ENCODE results near the gene HEMGN. TPM values are rescaled to one million over a fixed set of nuclear protein-coding genes. Genes with fewer than 3 reads are reported as not detected.

The HEMGN gene
- total RNA-seq, 1 experiment from 2014 or later: not detected

DNA sequence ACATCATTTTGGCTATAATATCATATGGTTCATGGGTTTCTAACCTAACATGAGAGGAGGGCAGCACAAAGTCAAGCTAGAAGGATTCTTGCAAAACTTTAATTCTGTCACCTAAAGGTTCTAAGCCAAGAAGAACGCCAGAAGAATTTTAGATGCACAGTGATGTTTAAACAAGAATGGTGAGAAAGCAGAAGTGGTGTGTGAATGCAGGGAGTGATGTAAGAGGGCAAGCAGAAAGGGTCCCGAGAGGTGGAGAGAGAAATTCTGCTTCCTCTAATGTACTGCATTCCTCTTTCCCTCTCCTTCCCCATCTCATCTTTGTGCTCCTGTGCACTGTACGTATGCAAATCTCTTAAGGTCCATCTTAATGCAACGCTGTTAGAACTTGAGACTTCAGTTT is 13.6 kb downstream of the HEMGN start:
- no peaks in the 10 kb centered on the region; the same call in 1 of the 2 replicates for H3K4me1 ChIP-seq
- no peaks in the 10 kb centered on the region for H3K27me3 ChIP-seq (replicated peaks; ENCODE audit: control insufficient read depth, insufficient read depth, low read length)
- H3K36me3 Mint-ChIP-seq (ENCODE audit: insufficient read depth, unreplicated experiment): peaks cover 13% of the 10 kb centered on the region
- BruUV-seq (replicated peaks): no TSS peak
- no peak overlapping the region for H3K4me3 Mint-ChIP-seq (ENCODE audit: unreplicated experiment)
- H3K4me1 Mint-ChIP-seq (ENCODE audit: low read depth, unreplicated experiment): peaks cover 17% of the 10 kb centered on the region
- no peak overlapping the region for H3K27ac Mint-ChIP-seq (ENCODE audit: unreplicated experiment)
- no peaks in the 10 kb centered on the region for H3K36me3 ChIP-seq (ENCODE audit: control insufficient read depth, insufficient read depth, low read length)
- ChIA-PET CTCF (interaction anchor here (2.5 kb wide), 1 partner anchor 110 kb away, joined by 16 read pairs; no protein-coding TSS in a partner anchor), POLR2A (no interaction called here)
- H3K4me3 ChIP-seq (ENCODE audit: low read depth, low read length): no peak overlapping the region
- no peaks in the 10 kb centered on the region for H3K9me3 ChIP-seq
- peaks cover 5% of the 10 kb centered on the region for H3K27me3 Mint-ChIP-seq (ENCODE audit: insufficient read depth, unreplicated experiment)
- intact Hi-C loops (cut with micrococcal nuclease; ENCODE audit: unreplicated experiment): loop anchor here (5.0 kb wide), 1 partner anchor 338 kb away; no protein-coding TSS in a partner anchor
- TF ChIP-seq CTCF (IDR thresholded peaks at IDR 0.05; ENCODE audit: insufficient read depth in 1 of 2, low read depth in 1 of 2, low read length in 1 of 2, severe bottlenecking in 1 of 2, unreplicated experiment in 1 of 2): no peak
- no peaks in the 10 kb centered on the region for H3K9me3 Mint-ChIP-seq (ENCODE audit: unreplicated experiment)
- no peak for DNase-seq

DNA sequence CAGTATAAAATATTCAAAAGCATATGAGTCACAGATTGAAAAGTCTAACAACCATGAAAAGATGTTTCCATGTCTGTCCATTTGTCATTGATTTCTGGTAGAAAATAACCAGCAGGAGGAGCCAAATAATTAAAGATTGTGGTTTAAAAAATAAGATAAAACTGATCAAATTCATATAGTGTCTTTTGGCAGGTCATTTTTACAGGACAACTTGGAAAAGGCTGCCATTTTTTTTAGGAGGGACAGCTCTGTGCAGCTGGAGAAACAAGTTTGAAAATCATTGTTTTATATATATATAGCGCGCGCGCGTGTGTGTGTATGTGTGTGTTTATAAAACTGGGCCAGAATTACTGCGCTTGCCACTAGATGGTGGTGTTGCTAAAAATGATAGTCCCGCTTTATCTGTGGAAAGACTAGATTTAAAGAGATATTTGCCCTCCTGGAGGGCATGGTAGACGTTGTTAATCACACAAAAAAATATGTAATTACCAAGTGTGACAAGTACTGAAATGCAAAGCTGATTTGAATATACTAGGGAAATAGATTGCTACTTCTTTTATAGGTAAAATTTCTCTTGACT is 14.4 kb downstream of the HEMGN start:
- TF ChIP-seq CTCF (IDR thresholded peaks at IDR 0.05; ENCODE audit: insufficient read depth in 1 of 2, low read depth in 1 of 2, low read length in 1 of 2, severe bottlenecking in 1 of 2, unreplicated experiment in 1 of 2): peak; percentile 66 to 81
- peaks cover 2% of the 10 kb centered on the region for H3K27me3 Mint-ChIP-seq (ENCODE audit: insufficient read depth, unreplicated experiment)
- peaks cover 13% of the 10 kb centered on the region for H3K36me3 Mint-ChIP-seq (ENCODE audit: insufficient read depth, unreplicated experiment)
- Histone ChIP-seq H3K9me3 (no peaks in the 10 kb centered on the region), H3K4me1 (no peaks in the 10 kb centered on the region; the same call in 1 of the 2 replicates), H3K4me3 (ENCODE audit: low read depth, low read length) (peak overlapping the region; percentile 16), H3K36me3 (ENCODE audit: control insufficient read depth, insufficient read depth, low read length) (no peaks in the 10 kb centered on the region), H3K27me3 (replicated peaks; ENCODE audit: control insufficient read depth, insufficient read depth, low read length) (no peaks in the 10 kb centered on the region)
- peak; percentile 74 to 77 for DNase-seq
- peaks cover 17% of the 10 kb centered on the region for H3K4me1 Mint-ChIP-seq (ENCODE audit: low read depth, unreplicated experiment)
- ChIA-PET CTCF (interaction anchor here (1.0 to 2.6 kb wide), 4 partner anchors 33 to 133 kb away, joined by 3 to 18 read pairs (median 13); partner anchors contain the start of genes ANP32B and NANS), POLR2A (interaction anchor here (0.5 to 3.2 kb wide), 2 partner anchors 14 to 133 kb away, joined by 3 to 15 read pairs; partner anchors contain the start of genes HEMGN and NANS)
- peak overlapping the region; percentile 96 for H3K27ac Mint-ChIP-seq (ENCODE audit: unreplicated experiment)
- intact Hi-C loops (cut with micrococcal nuclease; ENCODE audit: unreplicated experiment): loop anchor here (1.0 to 5.0 kb wide), 3 partner anchors 31 to 339 kb away; no protein-coding TSS in a partner anchor
- BruUV-seq (replicated peaks): no TSS peak
- no peaks in the 10 kb centered on the region for H3K9me3 Mint-ChIP-seq (ENCODE audit: unreplicated experiment)
- H3K4me3 Mint-ChIP-seq (ENCODE audit: unreplicated experiment): peak overlapping the region; percentile 85

- intact Hi-C loops (cut with micrococcal nuclease; ENCODE audit: unreplicated experiment): loop anchor here (1.0 to 5.0 kb wide), 2 partner anchors 61 to 340 kb away; partner anchors contain the start of gene ANP32B
- Mint-ChIP-seq H3K9me3 (ENCODE audit: unreplicated experiment) (no peaks in the 10 kb centered on the region), H3K27ac (ENCODE audit: unreplicated experiment) (peak within 1 kb of the TSS; percentile 96), H3K4me3 (ENCODE audit: unreplicated experiment) (peak within 1 kb of the TSS; percentile 85), H3K36me3 (ENCODE audit: insufficient read depth, unreplicated experiment) (peaks cover 13% of the 10 kb centered on the region), H3K27me3 (ENCODE audit: insufficient read depth, unreplicated experiment) (peaks cover 2% of the 10 kb centered on the region), H3K4me1 (ENCODE audit: low read depth, unreplicated experiment) (peaks cover 17% of the 10 kb centered on the region)
- no peaks in the 10 kb centered on the region; the same call in 1 of the 2 replicates for H3K4me1 ChIP-seq
- H3K4me3 ChIP-seq (ENCODE audit: low read depth, low read length): peak within 1 kb of the TSS; percentile 49
- no peaks in the 10 kb centered on the region for H3K27me3 ChIP-seq (replicated peaks; ENCODE audit: control insufficient read depth, insufficient read depth, low read length)
- no TSS peak for BruUV-seq (replicated peaks)
- H3K9me3 ChIP-seq: no peaks in the 10 kb centered on the region
- ChIA-PET CTCF (interaction anchor here (0.5 to 2.6 kb wide), 19 partner anchors 13 to 329 kb away, joined by 3 to 18 read pairs (median 3); partner anchors contain the start of genes ANP32B, NANS and TRIM14), POLR2A (interaction anchor here (0.5 to 3.2 kb wide), 20 partner anchors 15 to 1354 kb away, joined by 3 to 15 read pairs (median 4); partner anchors contain the start of genes ANP32B, NANS, TBC1D2 and XPA)
- DNase-seq: peak; percentile 97
- H3K36me3 ChIP-seq (ENCODE audit: control insufficient read depth, insufficient read depth, low read length): no peaks in the 10 kb centered on the region
- TF ChIP-seq CTCF (IDR thresholded peaks at IDR 0.05; ENCODE audit: insufficient read depth in 1 of 2, low read depth in 1 of 2, low read length in 1 of 2, severe bottlenecking in 1 of 2, unreplicated experiment in 1 of 2): peak; percentile 67 to 84
These were observed 15.8 kb downstream of the HEMGN start, which contains the start of gene TRMO for GRCh38 chr9:97921959-97922724. TSS of gene TRMO (minus strand) at chr9:97922500. CDS start at chr9:97922493, 7 bp downstream.

Measured in Caco-2 (cell line).